Psoas muscle (tissue), 8 donors: ENCODE results near the gene GPR15LG. TPM values are rescaled to one million over a fixed set of nuclear protein-coding genes. Genes with fewer than 3 reads are reported as not detected.

Source experiments
- ATAC-seq, 4 donors: fragments of 200-7000 bp; cut with Tn5 transposase; one replicate each; pipeline ENCODE4 v1.9.1; 2020; ENCODE audit warnings: moderate library complexity in 3 of 4, mild to moderate bottlenecking in 2 of 4
- DNase-seq, 2 donors: peaks; one replicate each; pipeline ENCODE4 v3.0.0-alpha.2; 2020
- H3K27ac ChIP-seq: fragments of 200-600 bp; one replicate; pipeline ENCODE4 v1.8.0; 2022
- H3K27me3 ChIP-seq, 3 donors: fragments of 200-600 bp in 1 of 3; one replicate each; pipeline versions ENCODE4 v1.6.1 to v1.8.0; 2013 to 2022; ENCODE audit warnings: low read length in 2 of 3, mild to moderate bottlenecking in 2 of 3, moderate library complexity in 1 of 3; ENCODE audit not compliant: insufficient read depth in 3 of 3
- H3K36me3 ChIP-seq, 2 donors: fragments of 200-600 bp in 1 of 2; one replicate each; pipeline versions ENCODE4 v1.6.1 to v1.8.0; 2013 to 2022; ENCODE audit warnings: low read depth in 1 of 2, mild to moderate bottlenecking in 1 of 2, moderate library complexity in 1 of 2; ENCODE audit not compliant: insufficient read depth in 1 of 2
- H3K4me1 ChIP-seq: fragments of 200-600 bp; one replicate; pipeline ENCODE4 v1.8.0; 2022
- H3K4me3 ChIP-seq: fragments of 200-600 bp; one replicate; pipeline ENCODE4 v1.8.0; 2022; ENCODE audit warnings: mild to moderate bottlenecking
- H3K9me3 ChIP-seq: fragments of 200-600 bp; one replicate; pipeline ENCODE4 v1.8.0; 2022
- WGBS, 3 donors: extraction: QIAGEN DNeasy Blood & Tissue Kit; methylation state at CpG; one replicate each; pipeline versions ENCODE4 v1.1.6 to v1.1.7; 2013; 5-methylcytosine and 5-hydroxymethylcytosine counted together
- intact Hi-C, 2 donors: fragments of 100-400 bp; cut with DNase I; formaldehyde crosslinking; loops; one replicate each; pipeline versions ENCODE4 v1.11.0 to v1.14.2; 2022
- polyA plus RNA-seq, 3 donors: library from polyadenylated mRNA; stranded (reverse); fragments of 200-250 nt; gene quantifications; one replicate each; pipeline ENCODE4 v1.2.3, GENCODE V29; 2013
- total RNA-seq, 4 donors: library from RNA; stranded (reverse); fragmentation: NEBNext Ultra II Directional in 2 of 4; extraction: Animal tissue kit (Norgen Biotek cat#: 25700) in 2 of 4; gene quantifications; one replicate each; pipeline versions ENCODE4 v1.2.1 to v1.2.4, GENCODE V29; 2021 to 2023
- TF ChIP-seq, protein P1 (sequence below): fragments of 200-600 bp; IDR thresholded peaks from one replicate; pipeline ENCODE4 v1.8.0; 2022; ENCODE audit warnings: antibody characterized with exemption
- donor health status: healthy with polysubstance abuse.
- donor health status: DM: no; HTN: no; CAD: no; lungs with moderate emphysema.
- donor health status: Bipolar disorder and iron deficiency.
- donor health status: healthy.
- donor health status: DM: yes; HTN: yes; CAD: no.
- donor health status: DM: no; HTN: no; CAD: no.
- donor health status: DM: no; HTN: no; CAD: no.
- donor health status: DM: yes; HTN: yes; CAD: no.

Gene GPR15LG
- total and polyA plus RNA-seq, 7 donors, result 0.09 to 0.15 TPM; not detected in 5

DNA sequence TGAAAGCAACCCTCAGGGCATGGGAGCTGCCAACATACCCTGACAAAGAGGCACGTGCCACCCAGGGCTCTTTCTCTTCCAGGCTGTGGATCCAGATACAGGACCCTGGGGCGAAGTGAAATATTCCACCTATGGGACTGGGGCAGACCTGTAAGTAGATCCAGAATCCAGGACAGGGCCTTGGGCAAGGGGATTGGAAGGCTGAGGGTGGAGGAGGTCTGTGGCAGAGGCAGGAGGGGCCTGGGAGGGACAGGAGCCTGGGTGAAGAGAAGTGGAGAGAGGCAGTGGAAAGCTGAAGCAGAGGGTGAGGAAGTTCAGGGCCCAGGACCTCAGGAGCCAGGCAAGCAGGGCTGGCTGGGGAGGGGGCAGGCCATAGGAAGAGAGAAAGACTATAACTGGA, 38.0 kb downstream of the GPR15LG start:
- no peaks in the 10 kb centered on the region for H3K36me3 ChIP-seq
- no peak for DNase-seq
- H3K27me3 ChIP-seq, result peaks cover 0 to 3% (median 0%) of the 10 kb centered on the region in 3 donors
- intact Hi-C loops, result no loop called here
- 74 to 84% (median 84%) methylated on average over 2 of the region's 2 CpGs for WGBS, 3 donors
- ATAC-seq, result no peak
- H3K27ac ChIP-seq, result no peak overlapping the region
- H3K4me3 ChIP-seq, result no peak overlapping the region
- no peaks in the 10 kb centered on the region for H3K9me3 ChIP-seq
- H3K4me1 ChIP-seq, result no peaks in the 10 kb centered on the region
- TF ChIP-seq, protein P1, sequence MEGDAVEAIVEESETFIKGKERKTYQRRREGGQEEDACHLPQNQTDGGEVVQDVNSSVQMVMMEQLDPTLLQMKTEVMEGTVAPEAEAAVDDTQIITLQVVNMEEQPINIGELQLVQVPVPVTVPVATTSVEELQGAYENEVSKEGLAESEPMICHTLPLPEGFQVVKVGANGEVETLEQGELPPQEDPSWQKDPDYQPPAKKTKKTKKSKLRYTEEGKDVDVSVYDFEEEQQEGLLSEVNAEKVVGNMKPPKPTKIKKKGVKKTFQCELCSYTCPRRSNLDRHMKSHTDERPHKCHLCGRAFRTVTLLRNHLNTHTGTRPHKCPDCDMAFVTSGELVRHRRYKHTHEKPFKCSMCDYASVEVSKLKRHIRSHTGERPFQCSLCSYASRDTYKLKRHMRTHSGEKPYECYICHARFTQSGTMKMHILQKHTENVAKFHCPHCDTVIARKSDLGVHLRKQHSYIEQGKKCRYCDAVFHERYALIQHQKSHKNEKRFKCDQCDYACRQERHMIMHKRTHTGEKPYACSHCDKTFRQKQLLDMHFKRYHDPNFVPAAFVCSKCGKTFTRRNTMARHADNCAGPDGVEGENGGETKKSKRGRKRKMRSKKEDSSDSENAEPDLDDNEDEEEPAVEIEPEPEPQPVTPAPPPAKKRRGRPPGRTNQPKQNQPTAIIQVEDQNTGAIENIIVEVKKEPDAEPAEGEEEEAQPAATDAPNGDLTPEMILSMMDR, result no peak

DNA sequence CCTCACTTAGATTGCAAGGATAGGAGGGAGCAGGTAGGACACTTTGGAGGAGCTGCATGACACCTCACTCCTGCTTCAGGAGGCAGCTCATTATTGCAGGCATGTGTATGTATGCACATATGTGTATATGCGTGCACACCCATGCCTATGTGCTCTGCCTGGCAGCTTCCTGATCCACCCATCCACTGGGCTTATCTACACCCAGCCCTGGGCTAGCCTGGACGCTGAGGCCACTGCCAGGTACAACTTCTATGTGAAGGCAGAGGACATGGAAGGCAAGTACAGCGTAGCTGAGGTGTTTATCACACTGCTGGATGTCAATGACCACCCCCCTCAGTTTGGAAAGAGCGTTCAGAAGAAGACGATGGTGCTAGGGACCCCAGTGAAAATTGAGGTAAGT, 38.4 kb downstream of the GPR15LG start:
- Histone ChIP-seq H3K27me3 (peaks cover 0 to 3% (median 0%) of the 10 kb centered on the region in 3 donors), H3K27ac (no peak overlapping the region), H3K4me3 (no peak overlapping the region), H3K9me3 (no peaks in the 10 kb centered on the region), H3K4me1 (no peaks in the 10 kb centered on the region), H3K36me3 (no peaks in the 10 kb centered on the region)
- intact Hi-C loops, result no loop called here
- DNase-seq, result no peak
- TF ChIP-seq, protein P1, result no peak
- ATAC-seq, result no peak
- 78 to 86% (median 80%) methylated on average over 5 of the region's 5 CpGs for WGBS, 3 donors

DNA sequence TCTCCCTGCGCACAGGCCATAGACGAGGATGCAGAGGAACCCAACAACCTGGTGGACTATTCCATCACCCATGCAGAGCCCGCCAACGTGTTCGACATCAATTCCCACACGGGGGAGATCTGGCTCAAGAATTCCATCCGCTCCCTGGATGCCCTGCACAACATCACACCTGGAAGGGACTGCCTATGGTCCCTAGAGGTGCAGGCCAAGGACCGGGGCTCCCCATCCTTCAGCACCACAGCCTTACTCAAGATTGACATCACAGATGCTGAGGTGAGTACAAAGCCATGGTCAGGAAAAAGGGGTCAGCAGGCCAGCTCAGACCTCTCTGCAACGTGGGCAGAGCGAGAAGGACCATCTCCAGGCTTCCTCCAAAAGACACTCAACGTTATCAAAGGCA, 39.5 kb downstream of the GPR15LG start:
- intact Hi-C loops, result no loop called here
- TF ChIP-seq, protein P1, result no peak
- no peaks in the 10 kb centered on the region for H3K36me3 ChIP-seq
- no peak for ATAC-seq
- H3K27me3 ChIP-seq, result peaks cover 0 to 3% (median 0%) of the 10 kb centered on the region in 3 donors
- no peak overlapping the region for H3K27ac ChIP-seq
- no peak overlapping the region for H3K4me3 ChIP-seq
- no peak for DNase-seq
- WGBS, 3 donors, result 84 to 90% (median 86%) methylated on average over 11 of the region's 11 CpGs
- no peaks in the 10 kb centered on the region for H3K9me3 ChIP-seq
- H3K4me1 ChIP-seq, result no peaks in the 10 kb centered on the region

DNA sequence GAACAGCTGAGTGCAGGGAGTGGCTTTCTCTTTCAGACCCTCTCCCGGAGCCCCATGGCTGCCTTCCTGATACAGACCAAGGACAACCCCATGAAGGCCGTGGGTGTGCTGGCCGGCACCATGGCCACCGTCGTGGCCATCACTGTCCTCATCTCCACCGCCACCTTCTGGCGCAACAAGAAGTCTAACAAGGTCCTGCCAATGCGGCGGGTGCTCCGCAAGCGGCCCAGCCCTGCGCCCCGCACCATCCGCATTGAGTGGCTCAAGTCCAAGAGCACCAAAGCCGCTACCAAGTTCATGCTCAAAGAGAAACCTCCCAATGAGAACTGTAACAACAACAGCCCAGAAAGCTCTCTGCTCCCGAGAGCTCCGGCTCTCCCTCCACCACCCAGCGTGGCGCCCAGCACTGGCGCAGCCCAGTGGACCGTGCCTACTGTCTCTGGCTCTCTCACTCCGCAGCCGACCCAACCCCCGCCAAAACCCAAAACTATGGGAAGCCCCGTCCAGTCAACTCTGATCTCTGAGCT, 40.5 kb downstream of the GPR15LG start:
- no peak overlapping the region for H3K27ac ChIP-seq
- DNase-seq, result no peak
- H3K36me3 ChIP-seq, result no peaks in the 10 kb centered on the region
- peaks cover 0 to 3% (median 0%) of the 10 kb centered on the region in 3 donors for H3K27me3 ChIP-seq
- H3K9me3 ChIP-seq, result no peaks in the 10 kb centered on the region
- ATAC-seq, result no peak
- 64 to 83% (median 71%) methylated on average over 25 of the region's 25 CpGs for WGBS, 3 donors
- no peak overlapping the region for H3K4me3 ChIP-seq
- no peaks in the 10 kb centered on the region for H3K4me1 ChIP-seq
- intact Hi-C loops, result no loop called here
- TF ChIP-seq, protein P1, result no peak
